HL-60 (cell line): Measurements from ENCODE around the gene BAD.

ENCODE experiments used
- DNase-seq, 2 experiments: peaks; one replicate each; pipeline ENCODE4 v3.0.0-alpha.2; 2010 to 2020; ENCODE audit warnings: low read depth in 1 of 2, low spot score in 1 of 2
- H3K27ac ChIP-seq: fragments of 250-450 bp; sonication (Bioruptor Pico); replicated peaks from 2 replicates; pipeline ENCODE4 v1.5.1; 2020; ENCODE audit warnings: mild to moderate bottlenecking, moderate library complexity
- H3K27me3 ChIP-seq: fragments of 250-450 bp; sonication (Bioruptor Pico); 2 replicates; pipeline ENCODE4 v1.5.1; 2021; ENCODE audit warnings: mild to moderate bottlenecking, moderate library complexity; ENCODE audit not compliant: insufficient read depth, poor library complexity, severe bottlenecking
- H3K4me3 ChIP-seq: replicated peaks from 2 replicates; pipeline ENCODE4 v1.5.1; 2011; ENCODE audit warnings: mild to moderate bottlenecking, control low read depth, low read length; ENCODE audit not compliant: insufficient read depth
- CTCF ChIP-seq: IDR thresholded peaks from one replicate; pipeline ENCODE4 v1.5.1; 2011; ENCODE audit warnings: low read length, control low read depth, inconsistent platforms; ENCODE audit not compliant: insufficient read depth
- GABPA ChIP-seq: IDR thresholded peaks from 2 replicates; pipeline ENCODE4 v1.6.1; 2012; ENCODE audit warnings: low read depth
- POLR2AphosphoS5 ChIP-seq: IDR thresholded peaks from 2 replicates; pipeline ENCODE4 v1.6.1; 2012; ENCODE audit warnings: low read depth
- REST ChIP-seq: IDR thresholded peaks from 2 replicates; pipeline ENCODE4 v1.6.1; 2012; ENCODE audit warnings: low read depth; ENCODE audit not compliant: insufficient replicate concordance
- SPI1 ChIP-seq: IDR thresholded peaks from 2 replicates; pipeline ENCODE4 v1.6.1; 2012; ENCODE audit warnings: low read depth, mild to moderate bottlenecking, borderline replicate concordance

Gene BAD

DNA sequence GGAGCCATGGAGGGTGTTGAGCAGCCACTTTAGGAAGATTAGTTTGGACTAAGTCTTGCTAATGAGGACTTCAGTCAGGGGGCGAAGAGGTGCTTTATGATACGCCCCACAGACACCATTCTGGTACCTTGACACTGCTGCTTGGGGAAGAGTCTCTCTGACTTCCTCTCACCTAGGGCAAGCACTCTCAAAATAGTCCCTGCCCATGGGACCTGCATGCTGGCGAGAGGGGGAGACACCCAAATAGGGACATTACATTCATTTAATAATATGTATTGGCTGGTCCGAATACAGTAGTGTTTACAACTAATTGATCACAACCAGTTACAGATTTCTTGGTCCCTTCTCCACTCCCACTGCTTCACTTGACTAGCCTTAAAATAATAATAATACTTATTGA is 11.3 kb upstream of the BAD start:
- H3K27ac ChIP-seq, result no peak overlapping the region
- no peak overlapping the region for H3K4me3 ChIP-seq
- peaks cover 86% of the 10 kb centered on the region for H3K27me3 ChIP-seq
- TF ChIP-seq GABPA (no peak), SPI1 (no peak), POLR2AphosphoS5 (no peak), CTCF (no peak), REST (no peak)
- DNase-seq, result no peak

DNA sequence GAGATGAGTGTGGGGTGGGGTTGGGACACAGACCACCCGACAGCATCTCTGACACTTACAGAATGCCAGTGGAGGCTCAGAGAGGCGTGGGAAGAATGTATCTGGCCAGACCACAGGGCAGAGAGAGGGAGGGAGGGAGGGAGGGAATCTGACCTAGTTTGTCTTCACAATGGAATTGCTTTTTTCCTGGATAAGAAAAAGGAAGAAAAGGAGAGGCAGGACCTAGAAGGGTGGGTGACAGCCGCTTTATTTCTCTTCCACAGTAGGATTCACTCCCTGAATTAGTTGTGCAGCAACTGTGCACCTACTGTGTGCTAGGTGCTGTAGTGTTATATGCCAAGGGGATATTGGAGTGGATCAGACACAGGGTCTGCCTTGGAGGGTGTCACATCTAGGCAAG is 10.3 kb upstream of the BAD start:
- DNase-seq, result no peak
- no peak overlapping the region for H3K4me3 ChIP-seq
- no peak overlapping the region for H3K27ac ChIP-seq
- TF ChIP-seq SPI1, result no peak
- no peak for TF ChIP-seq CTCF
- no peak for TF ChIP-seq POLR2AphosphoS5
- no peak for TF ChIP-seq REST
- no peak for TF ChIP-seq GABPA
- H3K27me3 ChIP-seq, result peaks cover 83% of the 10 kb centered on the region

DNA sequence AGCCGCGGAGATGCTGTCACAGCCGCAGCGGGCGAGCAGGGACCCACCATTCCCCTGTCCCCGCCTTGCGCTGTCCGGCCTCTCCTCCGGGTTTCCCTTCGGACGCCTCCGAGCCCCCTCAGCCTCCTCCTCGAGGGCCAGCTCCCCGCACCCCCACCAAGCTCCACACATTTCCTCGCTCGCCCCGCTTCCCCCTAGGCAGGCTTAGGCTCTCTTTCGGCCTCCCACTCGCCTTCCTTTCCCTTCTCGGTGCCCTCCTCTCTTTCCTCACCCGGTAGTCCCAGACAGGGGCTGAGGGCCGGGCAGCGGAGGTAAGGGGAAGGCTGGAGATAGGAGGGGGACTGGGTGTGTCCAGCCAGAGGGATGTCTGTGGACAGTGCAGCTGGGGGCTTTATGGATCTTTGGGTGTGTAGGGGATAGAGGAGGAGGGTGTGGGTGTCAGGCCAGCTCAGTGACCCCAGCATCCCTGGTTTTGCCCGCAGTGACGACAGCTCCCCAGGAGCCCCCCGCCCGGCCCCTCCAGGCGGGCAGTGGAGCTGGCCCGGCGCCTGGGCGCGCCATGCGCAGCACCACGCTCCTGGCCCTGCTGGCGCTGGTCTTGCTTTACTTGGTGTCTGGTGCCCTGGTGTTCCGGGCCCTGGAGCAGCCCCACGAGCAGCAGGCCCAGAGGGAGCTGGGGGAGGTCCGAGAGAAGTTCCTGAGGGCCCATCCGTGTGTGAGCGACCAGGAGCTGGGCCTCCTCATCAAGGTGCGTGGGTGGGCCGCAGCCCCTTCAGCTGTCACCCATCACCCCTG is 8.2 kb upstream of the BAD start:
- no peak for DNase-seq

More for the DNA sequence above, 8.2 kb upstream of the BAD start:
- peaks cover 61% of the 10 kb centered on the region for H3K27me3 ChIP-seq
- H3K27ac ChIP-seq, result no peak overlapping the region
- H3K4me3 ChIP-seq, result no peak overlapping the region
- TF ChIP-seq POLR2AphosphoS5 (no peak), REST (no peak), GABPA (no peak), SPI1 (no peak), CTCF (no peak)
